GM12874 (cell line): ENCODE results near the gene CHRNA4.

ENCODE experiments used
- CTCF ChIP-seq: IDR thresholded peaks from 2 replicates; pipeline ENCODE4 v1.5.1; 2011; ENCODE audit warnings: low read depth, mild to moderate bottlenecking, control low read depth, low read length, moderate library complexity; ENCODE audit not compliant: insufficient read depth

Gene CHRNA4

GRCh38 chr20:63310265-63310991 lies 50.7 kb downstream of the CHRNA4 start:
- no peak for TF ChIP-seq CTCF

GRCh38 chr20:63309261-63310071 lies 51.7 kb downstream of the CHRNA4 start:
- TF ChIP-seq CTCF = peak; percentile 64

GRCh38 chr20:63308218-63308911 lies 52.8 kb downstream of the CHRNA4 start:
- no peak for TF ChIP-seq CTCF

- TF ChIP-seq CTCF = no peak
Measured at GRCh38 chr20:63307538-63308217, 53.5 kb downstream of the CHRNA4 start.

GRCh38 chr20:63306673-63307537 lies 54.2 kb downstream of the CHRNA4 start:
- no peak for TF ChIP-seq CTCF

DNA sequence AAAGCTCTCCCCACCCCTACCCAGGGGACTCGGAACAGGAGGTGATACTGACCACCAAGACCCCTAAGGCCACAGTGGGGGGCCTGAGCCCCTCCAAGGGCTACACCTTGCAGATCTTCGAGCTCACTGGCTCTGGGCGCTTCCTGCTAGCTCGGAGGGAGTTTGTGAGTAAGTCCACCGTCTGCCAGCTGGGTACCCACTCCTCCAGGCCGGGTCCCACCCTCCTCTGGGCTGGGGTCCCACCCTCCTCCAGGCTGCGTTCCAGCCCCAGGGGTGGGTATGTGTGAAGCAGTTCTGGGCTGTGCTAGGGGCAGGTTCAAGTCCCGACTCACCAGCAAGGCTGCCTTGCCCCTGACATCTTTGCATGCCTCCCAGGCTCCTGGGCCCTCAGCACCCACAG lies 55.8 kb downstream of the CHRNA4 start:
- TF ChIP-seq CTCF = no peak
